Urinary bladder (tissue), 4 donors: Measurements from ENCODE around the gene ORC5. TPM values are rescaled to one million over a fixed set of nuclear protein-coding genes. Genes with fewer than 3 reads are reported as not detected.
"Not testable (repeated sequence)": the region's sequence is repeated elsewhere in the genome, so short reads cannot be mapped to it uniquely, and the experiment has no call there.

Experiments
- DNase-seq: peaks from one replicate; pipeline ENCODE4 v3.0.0-alpha.2; 2015; ENCODE audit errors: extremely low spot score
- H3K27ac ChIP-seq: one replicate; pipeline ENCODE4 v1.5.1; 2013; ENCODE audit warnings: low read depth, mild to moderate bottlenecking, moderate library complexity
- H3K36me3 ChIP-seq: one replicate; pipeline ENCODE4 v1.6.1; 2013; ENCODE audit warnings: mild to moderate bottlenecking, moderate library complexity; ENCODE audit not compliant: insufficient read depth
- H3K4me1 ChIP-seq: one replicate; pipeline ENCODE4 v1.6.1; 2013; ENCODE audit warnings: mild to moderate bottlenecking, moderate library complexity; ENCODE audit not compliant: insufficient read depth
- H3K4me3 ChIP-seq: one replicate; pipeline ENCODE4 v1.5.1; 2013; ENCODE audit warnings: low read depth, low read length
- WGBS: extraction: QIAGEN DNeasy Blood & Tissue Kit; methylation state at CpG from one replicate; pipeline ENCODE4 v1.1.7; 2013; 5-methylcytosine and 5-hydroxymethylcytosine counted together
- polyA plus RNA-seq: library from polyadenylated mRNA; stranded (reverse); fragments of 200-250 nt; gene quantifications from one replicate; pipeline ENCODE4 v1.2.3, GENCODE V29; 2013
- total RNA-seq: library from RNA; depleted of rRNA; stranded (reverse); fragments of >200 nt; gene quantifications from one replicate; pipeline ENCODE4 v1.2.3, GENCODE V29; 2014
- donor health status: healthy with polysubstance abuse.
- donor health status: healthy.

ORC5 gene
- 47.6 TPM for total RNA-seq
- 12.3 TPM for polyA plus RNA-seq

- Histone ChIP-seq H3K4me3 (peak within 1 kb of the TSS; percentile 50), H3K4me1 (peaks cover 2% of the 10 kb centered on the region), H3K36me3 (no peaks in the 10 kb centered on the region), H3K27ac (peak within 1 kb of the TSS; percentile 74)
- under 1% methylated on average over 47 of the region's 47 CpGs for WGBS
- peak; percentile 36 for DNase-seq
These were observed at the start of gene ORC5 for GRCh38 chr7:104207731-104208420. Gene ORC5, minus strand, starts transcription at chr7:104208013. Its CDS starts 109 bp downstream, at chr7:104207904.

- no peaks in the 10 kb centered on the region for H3K4me1 ChIP-seq
- H3K27ac ChIP-seq, result no peak overlapping the region
- no peak overlapping the region for H3K4me3 ChIP-seq
- 84% methylated on average over 5 of the region's 5 CpGs for WGBS
- no peak for DNase-seq
- H3K36me3 ChIP-seq, result no peaks in the 10 kb centered on the region
These were observed 47.8 kb upstream of the ORC5 start for GRCh38 chr7:104255616-104256015.

DNA sequence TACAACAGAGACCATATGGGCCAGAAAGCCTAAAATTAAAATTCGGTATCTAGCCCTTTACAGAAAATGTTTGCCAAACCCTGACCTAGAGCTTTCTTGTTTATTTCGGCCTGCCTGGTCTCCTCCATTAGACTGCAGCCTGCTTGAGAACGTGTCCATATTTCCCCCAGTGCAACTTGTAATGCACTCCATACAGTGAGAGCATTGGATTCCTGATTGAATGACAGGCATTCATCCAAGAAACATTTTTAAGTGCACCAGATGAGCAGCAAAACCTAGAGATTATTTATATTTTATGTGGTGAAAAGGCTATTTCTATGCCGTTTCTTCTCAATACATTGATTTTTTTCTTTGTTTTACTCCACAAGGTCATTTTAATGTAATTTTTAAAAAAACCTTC lies 47.4 kb upstream of the ORC5 start:
- no peak for DNase-seq
- Histone ChIP-seq H3K27ac (no peak overlapping the region), H3K4me1 (no peaks in the 10 kb centered on the region), H3K4me3 (no peak overlapping the region), H3K36me3 (no peaks in the 10 kb centered on the region)
- WGBS, result 83% methylated on average over 4 of the region's 4 CpGs

DNA sequence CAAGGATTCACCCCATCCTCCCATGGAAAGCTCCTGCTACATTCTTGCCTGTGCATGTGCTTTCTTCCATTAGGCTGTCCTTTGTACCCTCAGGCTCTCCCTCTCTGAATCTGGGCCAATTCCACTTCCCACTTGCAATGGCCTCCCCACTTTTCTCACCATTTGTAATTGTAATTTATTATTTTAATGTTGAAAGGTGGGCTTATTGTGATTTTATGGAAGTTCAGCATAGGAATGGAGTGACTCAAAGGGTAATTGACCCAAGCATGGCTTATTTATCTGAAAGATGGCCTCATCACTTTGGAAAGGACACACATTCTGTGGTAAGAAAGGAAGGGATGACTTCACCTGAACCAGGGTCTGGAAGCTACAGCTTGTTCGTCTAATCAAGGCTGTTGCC lies 46.9 kb upstream of the ORC5 start:
- H3K36me3 ChIP-seq, result no peaks in the 10 kb centered on the region
- H3K4me3 ChIP-seq, result no peak overlapping the region
- DNase-seq, result no peak
- 77% methylated on average over 1 of the region's 1 CpG for WGBS
- no peaks in the 10 kb centered on the region for H3K4me1 ChIP-seq
- H3K27ac ChIP-seq, result no peak overlapping the region

DNA sequence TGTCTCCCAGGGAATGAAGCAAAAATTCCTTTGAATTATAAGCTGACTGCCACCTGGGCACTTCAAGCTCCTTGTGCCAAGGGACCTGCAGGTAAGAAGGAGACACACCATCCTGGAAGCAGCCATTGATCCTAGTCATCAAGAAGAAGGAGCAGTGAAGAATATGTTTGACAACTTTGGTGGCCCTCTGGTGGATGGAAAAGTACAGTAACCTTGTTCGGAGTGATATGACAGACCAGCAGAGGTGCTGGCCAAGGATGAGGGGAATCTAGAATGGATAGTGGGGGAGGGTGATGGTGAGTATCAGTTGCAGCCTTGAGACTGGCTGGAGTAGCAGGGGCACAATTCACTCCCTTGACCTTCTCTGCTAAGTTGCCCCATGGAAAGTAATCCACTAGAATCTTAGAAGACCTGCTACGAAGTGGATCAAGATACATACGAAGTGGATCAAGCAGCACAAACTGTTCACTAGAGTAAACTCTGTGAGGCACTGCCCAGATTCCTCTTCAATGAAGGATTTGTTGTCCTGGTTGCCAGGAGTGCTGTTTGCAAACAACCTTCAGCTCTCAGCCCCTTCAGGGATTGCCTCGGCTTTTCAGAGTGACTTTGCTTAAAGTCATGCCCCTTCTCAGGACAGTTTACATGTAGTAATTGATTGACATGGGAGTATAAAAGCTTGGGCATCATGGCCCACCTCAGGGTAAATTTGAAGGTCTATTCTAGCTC lies 44.8 kb upstream of the ORC5 start:
- Histone ChIP-seq H3K27ac (no peak overlapping the region), H3K4me3 (no peak overlapping the region), H3K36me3 (no peaks in the 10 kb centered on the region), H3K4me1 (no peaks in the 10 kb centered on the region)
- DNase-seq, result no peak
- 41% methylated on average over 4 of the region's 4 CpGs for WGBS

DNA sequence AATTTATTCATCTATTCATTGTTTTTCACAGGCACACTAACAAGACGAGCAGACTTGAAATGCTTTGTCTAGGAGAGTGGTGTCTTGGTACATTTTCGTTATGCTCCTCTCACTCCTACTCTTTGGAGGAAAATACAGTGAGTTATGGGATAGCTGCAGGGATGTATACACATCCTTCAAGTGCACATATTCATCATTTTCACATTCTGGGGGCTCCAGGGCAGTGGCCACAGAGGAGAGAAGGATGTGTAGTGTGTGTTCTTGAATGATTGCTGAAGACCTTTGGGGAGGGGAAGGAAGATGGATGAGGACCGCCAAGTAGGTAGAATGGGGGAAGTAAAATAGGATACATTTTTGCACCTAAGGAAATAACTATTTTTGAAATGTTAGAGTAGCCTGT lies 34.8 kb upstream of the ORC5 start:
- DNase-seq, result no peak
- H3K36me3 ChIP-seq, result no peaks in the 10 kb centered on the region
- 76% methylated on average over 3 of the region's 3 CpGs for WGBS
- H3K4me1 ChIP-seq, result no peaks in the 10 kb centered on the region
- H3K27ac ChIP-seq, result no peak overlapping the region
- no peak overlapping the region for H3K4me3 ChIP-seq

DNA sequence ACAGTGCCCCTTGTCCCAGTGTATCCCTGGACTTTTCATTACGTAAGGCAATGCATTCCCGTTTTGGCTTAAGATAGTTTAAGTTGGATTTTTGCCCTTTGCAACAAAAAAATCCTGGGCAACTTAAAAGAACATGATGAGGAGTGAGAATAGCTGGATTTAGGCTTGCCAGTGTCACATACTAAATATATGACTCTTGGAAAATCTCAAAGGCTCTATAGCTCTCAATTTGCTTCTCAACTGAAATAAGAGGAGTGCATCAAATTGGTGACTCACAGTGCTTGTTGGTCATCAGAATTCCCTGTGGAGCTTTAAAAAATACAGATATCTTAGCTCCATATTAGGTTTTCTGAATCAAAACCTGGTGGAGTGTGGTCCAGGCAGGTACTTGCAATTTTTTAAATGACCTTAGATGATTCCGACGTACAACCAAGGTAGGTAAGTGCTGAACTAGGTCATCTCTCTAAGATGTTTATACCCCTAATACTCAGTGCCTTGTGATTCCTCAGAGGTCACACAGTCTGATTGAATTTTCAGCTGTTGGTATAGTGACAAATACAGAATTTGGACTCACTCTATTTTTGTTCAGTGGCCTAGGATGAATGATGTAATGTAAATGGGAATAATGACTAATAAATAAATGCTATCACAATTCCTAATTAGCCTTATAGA lies 33.9 kb upstream of the ORC5 start:
- Histone ChIP-seq H3K36me3 (no peaks in the 10 kb centered on the region), H3K27ac (no peak overlapping the region), H3K4me1 (no peaks in the 10 kb centered on the region), H3K4me3 (no peak overlapping the region)
- DNase-seq, result no peak
- WGBS, result 79% methylated on average over 4 of the region's 4 CpGs

DNA sequence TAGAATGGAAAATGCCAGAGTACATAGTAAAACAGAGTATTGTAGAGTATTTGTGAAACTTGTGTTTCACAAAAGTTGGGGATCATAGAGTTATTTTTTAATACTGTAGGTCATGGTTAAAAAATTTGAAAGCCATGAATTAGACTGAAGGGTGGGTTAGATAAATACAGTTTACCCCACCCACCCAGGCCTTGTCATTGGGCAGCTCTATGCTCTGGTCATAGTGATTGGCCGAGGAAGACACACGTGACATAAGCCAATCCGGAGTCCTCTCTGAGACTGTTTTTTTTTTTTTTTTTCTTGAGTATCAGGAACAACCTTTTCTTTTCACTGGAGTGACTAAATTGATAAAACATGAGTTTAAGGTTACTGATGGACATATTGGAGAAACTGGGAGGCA lies 33.3 kb upstream of the ORC5 start:
- Histone ChIP-seq H3K36me3 (no peaks in the 10 kb centered on the region), H3K4me1 (no peaks in the 10 kb centered on the region), H3K4me3 (no peak overlapping the region), H3K27ac (no peak overlapping the region)
- no peak for DNase-seq
- WGBS, result 76% methylated on average over 3 of the region's 3 CpGs

DNA sequence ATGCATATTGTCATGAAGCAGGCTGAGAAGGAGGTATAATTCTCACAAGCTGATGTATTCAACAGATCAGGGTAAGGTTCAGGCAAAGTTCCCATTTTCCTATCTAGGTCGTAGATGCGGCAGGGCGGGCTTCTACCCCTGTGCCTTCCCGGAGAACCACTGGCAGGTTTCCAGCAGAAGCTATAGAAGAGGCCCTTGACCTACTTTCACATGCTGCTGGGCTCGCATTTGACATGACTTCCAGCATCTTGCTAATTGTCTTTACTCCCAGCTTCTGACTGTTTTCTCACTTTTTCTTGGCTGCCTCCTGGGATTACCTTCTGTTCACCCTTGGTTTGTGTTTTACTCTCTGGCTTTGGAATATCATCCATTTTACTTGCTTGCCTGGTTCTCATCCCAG lies 32.6 kb upstream of the ORC5 start:
- no peaks in the 10 kb centered on the region for H3K4me1 ChIP-seq
- WGBS, result 36% methylated on average over 5 of the region's 5 CpGs
- H3K27ac ChIP-seq, result peak overlapping the region; percentile 10
- H3K4me3 ChIP-seq, result no peak overlapping the region
- no peaks in the 10 kb centered on the region for H3K36me3 ChIP-seq
- DNase-seq, result no peak

DNA sequence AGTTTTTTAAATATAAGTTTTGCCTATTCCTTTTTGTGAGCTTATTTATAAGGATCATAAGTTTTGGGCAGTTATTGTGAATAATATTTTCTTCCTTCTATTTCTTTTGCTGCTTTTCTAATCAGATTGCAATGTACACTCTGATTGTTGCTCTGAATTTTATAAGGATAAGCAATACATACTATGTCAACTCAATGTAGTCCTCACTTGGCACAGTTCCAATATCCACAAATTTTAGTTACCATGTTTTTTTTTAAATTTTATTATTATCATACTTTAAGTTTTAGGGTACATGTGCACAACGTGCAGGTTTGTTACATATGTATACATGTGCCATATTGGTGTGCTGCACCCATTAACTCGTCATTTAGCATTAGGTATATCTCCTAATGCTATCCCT lies 27.2 kb upstream of the ORC5 start:
- H3K27ac ChIP-seq, H3K4me1 ChIP-seq, H3K36me3 ChIP-seq, DNase-seq, H3K4me3 ChIP-seq: not testable (repeated sequence)
- 57% methylated on average over 1 of the region's 2 CpGs for WGBS

DNA sequence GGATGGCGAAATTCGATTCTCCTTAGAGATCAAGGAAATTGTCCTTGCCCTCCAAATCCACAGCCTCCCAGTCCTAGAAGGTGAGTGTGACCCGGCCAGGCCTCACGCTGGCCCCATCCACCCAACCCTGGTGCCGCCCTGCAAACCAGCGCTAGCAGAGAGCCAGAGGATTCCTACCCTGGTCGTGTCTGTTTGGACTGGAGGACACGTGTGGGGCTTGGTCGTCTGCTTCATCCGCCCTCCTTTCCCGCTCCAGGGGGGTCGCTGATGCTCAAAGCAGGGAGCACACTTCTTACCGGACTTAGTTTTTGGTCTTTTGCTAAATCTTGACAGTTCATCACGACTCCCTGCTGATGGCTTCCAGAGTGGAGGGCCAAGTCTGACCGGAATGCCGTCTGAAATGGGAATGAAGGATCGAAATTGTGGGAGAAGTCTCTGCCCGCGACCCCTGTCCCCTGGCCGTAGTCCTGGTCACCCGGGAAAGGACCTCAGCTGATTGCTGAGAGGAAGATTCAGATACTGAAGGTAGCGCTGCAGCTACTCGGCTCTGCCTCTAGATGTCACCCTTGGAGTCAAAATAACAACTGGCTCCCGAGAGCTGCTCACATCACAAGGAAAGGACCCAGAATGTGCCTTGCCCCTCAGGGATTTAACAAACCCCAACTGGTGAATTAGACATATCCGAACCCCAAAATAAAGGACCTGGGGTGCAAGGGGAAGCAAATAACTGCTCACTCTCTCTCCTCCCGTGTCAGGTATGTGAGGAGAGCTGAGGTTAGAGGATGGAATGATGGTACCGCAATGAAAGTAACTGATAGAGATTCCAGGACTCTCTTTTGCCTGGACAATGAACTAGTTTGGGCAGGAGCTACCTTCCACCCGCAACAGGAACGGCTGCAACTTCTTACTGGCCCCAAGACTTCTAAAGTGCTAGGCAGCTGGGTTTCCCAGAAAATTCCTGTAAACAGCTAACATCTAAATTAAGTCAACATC lies 23.5 kb upstream of the ORC5 start:
- Histone ChIP-seq H3K27ac (no peak overlapping the region), H3K4me3 (no peak overlapping the region), H3K36me3 (no peaks in the 10 kb centered on the region), H3K4me1 (no peaks in the 10 kb centered on the region)
- peak; percentile 13 for DNase-seq
- WGBS, result 19% methylated on average over 29 of the region's 29 CpGs

DNA sequence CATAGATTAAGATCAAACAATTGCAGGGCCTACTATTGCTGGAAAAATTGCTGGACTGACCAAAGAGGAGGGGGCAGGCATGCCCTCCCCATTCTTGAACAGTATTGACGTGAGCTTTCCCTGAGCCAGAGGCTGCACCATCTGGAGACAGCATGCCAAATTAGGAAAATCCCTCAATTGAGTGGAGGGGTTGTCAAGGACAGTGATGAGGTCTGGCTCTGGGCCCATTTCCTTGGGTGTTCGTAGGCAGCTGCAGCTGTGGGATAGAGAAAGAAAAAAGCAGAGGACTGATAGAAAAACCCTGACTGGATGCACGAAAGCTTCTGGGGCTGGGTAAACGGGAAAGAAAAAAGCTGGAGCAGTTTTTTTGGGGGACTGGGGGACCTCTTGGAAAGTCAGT lies 22.8 kb upstream of the ORC5 start:
- Histone ChIP-seq H3K27ac (no peak overlapping the region), H3K4me1 (no peaks in the 10 kb centered on the region), H3K36me3 (no peaks in the 10 kb centered on the region), H3K4me3 (no peak overlapping the region)
- 24% methylated on average over 4 of the region's 4 CpGs for WGBS
- no peak for DNase-seq

GRCh38 chr7:104228442-104228841 lies 20.6 kb upstream of the ORC5 start:
- WGBS, result 54% methylated on average over 2 of the region's 2 CpGs

More at GRCh38 chr7:104228442-104228841, 20.6 kb upstream of the ORC5 start:
- Histone ChIP-seq H3K4me1 (no peaks in the 10 kb centered on the region), H3K27ac (no peak overlapping the region), H3K4me3 (no peak overlapping the region), H3K36me3 (no peaks in the 10 kb centered on the region)
- no peak for DNase-seq
